Activated naive CD4-positive, alpha-beta T cell treated with Interleukin-2 at 50 U/mL for 16 hours (primary cell): ENCODE data around the gene TMCO5A.
"Not testable (repeated sequence)": the region's sequence is repeated elsewhere in the genome, so short reads cannot be mapped to it uniquely, and the experiment has no call there.

Experiments used
- DNase-seq: peaks from one replicate; pipeline ENCODE4 v3.0.0-alpha.2; 2020

Gene TMCO5A

GRCh38 chr15:37934340-37934739, at the start of gene TMCO5A:
TMCO5A (plus strand) TSS chr15:37934640; CDS start chr15:37936324, 1,684 bp downstream.
- DNase-seq: no peak

GRCh38 chr15:37885651-37886050, 48.8 kb upstream of the TMCO5A start:
- DNase-seq: no peak

- DNase-seq: no peak
Measured at GRCh38 chr15:37888356-37888755, 46.1 kb upstream of the TMCO5A start.

GRCh38 chr15:37891766-37892368, 42.6 kb upstream of the TMCO5A start:
- no peak for DNase-seq

GRCh38 chr15:37893309-37893708, 41.1 kb upstream of the TMCO5A start:
- no peak for DNase-seq

DNA sequence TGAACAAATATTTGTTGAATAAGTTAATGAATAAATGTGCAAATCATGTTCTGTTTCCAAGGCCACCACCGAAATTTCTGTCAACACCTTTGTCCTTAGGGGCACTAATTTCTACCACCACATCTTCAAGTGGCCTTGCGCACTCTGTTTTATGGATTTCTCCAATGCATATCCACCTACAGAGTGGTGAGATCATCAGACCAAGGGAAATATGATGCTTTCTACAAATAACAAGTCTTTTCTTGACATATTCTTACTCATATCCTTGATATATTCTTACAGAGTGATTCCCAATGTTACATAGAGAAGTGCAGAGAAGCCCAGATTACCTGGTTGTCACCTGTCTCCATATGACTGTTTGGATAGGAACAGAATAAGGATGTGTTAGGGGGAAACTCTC, 36.1 kb upstream of the TMCO5A start:
- no peak for DNase-seq

GRCh38 chr15:37900326-37901221, 33.9 kb upstream of the TMCO5A start:
- no peak for DNase-seq

- DNase-seq: no peak
Measured at GRCh38 chr15:37902126-37902525, 32.3 kb upstream of the TMCO5A start.

DNA sequence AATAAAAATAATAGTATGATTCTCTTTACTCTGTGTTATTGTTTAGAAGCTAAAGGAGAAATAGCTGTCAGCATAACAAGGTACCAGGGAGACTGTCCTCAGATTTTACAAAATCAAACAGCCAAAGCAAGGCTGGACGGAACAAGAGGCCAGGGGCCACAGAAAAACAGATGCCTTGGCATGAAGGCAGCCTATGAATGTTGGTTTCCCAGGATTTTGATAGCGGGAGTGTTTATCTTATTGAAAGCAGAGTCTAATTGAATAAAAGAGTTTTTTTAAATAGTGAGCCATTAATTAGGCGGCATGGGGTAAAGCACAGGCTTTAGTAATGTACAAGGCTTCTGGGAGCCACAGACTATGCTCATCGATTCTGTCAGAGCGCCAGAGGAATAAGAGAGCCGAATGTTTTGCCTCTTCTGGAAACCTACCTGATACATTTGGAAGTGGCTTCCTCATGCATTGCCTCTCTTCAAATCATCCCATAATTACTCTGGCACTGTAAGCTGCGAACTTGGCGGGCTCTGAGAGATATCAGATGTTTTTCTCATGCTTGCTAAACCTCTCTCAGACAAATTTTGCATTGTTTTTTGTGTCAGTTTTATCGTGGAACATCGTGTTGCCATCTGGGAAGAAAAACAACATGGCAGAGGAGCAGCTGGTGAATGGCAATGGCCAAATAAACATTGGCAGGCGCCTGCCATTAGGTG, 30.4 kb upstream of the TMCO5A start:
- no peak for DNase-seq

DNA sequence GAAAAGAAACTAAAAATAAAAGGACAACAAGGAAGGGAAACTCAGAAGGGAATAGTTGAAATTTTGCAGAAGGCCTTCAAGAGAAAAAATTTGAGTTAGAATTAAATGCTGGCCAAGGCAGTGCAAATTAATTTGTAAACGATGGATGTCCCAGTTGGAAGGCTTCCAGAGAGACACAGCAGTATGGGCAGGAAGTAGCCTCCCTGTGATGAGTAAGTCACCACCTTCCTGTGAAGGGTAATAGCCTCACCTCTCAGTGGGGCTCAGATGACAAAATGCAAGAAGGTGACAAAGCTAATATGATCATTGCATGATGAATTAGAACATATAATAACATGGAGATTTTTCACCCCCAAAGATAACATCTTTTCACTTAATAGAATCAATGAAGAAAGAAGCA, 27.3 kb upstream of the TMCO5A start:
- no peak for DNase-seq

DNA sequence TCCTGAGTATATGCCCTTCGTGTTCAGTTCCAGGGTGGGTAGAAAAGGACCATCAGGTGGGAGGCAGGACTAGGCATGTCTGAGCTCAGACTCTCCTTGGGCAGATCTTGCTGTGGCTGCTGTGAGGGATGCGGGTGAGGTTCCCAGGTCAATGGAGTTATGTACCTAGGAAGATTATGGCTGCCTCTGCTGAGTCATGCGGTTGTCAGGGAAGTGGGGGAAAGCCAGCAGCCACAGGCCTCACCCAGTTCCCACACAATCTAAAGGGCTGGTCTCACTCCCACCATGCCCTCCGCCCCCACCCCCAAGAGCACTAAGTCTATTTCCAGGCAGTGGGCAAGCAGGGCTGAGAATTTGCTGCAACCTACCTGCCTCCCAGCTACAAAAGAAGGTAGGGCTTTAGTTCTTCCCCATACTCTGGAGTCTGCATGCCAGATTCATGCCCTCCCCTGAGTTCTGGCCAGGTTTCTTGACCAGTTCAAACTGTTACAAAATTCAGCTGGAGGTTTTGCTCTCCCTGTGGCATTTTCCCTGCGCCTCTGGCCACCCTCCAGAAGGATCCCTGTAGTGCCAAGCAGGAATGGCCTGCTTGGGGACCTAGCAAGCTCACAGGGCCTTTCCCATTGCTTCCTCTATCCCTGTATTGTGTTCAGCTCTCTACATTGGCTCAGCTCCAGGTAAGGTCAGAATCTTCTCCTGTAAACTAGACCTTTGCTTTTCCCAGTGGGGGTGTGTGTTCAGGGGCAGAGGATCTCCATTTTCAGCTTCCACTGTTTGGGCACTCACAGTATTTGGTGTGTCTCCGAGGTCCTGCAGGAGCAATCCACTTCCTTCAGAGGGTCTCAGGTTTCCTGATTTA, 12.7 kb upstream of the TMCO5A start:
- no peak for DNase-seq

- no peak for DNase-seq
Measured at GRCh38 chr15:37926136-37926535, 8.3 kb upstream of the TMCO5A start.

- no peak for DNase-seq
Measured at GRCh38 chr15:37929238-37929637, 5.2 kb upstream of the TMCO5A start.

- DNase-seq: no peak
Measured at GRCh38 chr15:37931321-37931720, 3.1 kb upstream of the TMCO5A start.

GRCh38 chr15:37931868-37932267, 2.6 kb upstream of the TMCO5A start:
- no peak for DNase-seq

DNA sequence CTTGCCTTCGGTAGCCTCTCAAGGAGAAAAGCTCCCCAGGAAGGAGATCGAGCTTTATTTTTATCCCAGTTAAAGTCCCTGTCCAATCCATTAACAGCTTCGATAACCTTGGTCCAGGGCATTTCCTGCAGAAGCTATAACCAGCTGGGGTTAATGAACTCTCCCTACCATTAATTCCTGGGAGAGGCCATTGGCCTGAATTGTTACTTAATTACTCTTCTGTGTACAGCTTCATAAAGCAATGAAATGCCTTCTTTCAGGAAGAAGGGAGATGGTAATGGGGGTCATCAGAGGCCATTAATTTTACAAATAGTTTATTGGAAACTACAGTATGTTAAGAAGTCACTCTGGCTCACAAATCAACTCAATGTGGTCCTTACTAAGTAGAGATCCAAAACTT, 1.9 kb upstream of the TMCO5A start:
- no peak for DNase-seq

- DNase-seq: no peak
Measured at GRCh38 chr15:37933666-37934065, 774 bp upstream of the TMCO5A start.

DNA sequence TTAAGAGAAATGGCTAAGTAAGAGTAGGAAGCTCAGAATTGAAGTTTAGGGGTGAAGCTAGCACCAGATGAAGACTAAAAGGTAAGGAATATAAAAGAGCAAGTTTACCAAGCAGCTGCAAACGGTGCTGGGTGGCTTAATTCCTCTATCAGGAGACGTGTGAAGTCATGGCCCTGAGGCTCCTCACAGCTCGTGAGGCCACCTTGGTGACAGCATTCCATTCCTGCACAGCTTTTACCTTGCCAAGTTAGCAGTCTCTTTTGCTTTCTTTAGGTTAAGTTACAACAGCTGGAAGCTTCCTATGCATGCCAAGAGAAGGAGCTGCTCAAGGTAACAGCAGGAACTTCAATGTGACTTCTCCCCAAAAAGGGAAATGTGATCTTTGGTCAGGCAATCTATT, 6.4 kb downstream of the TMCO5A start:
- no peak for DNase-seq

DNA sequence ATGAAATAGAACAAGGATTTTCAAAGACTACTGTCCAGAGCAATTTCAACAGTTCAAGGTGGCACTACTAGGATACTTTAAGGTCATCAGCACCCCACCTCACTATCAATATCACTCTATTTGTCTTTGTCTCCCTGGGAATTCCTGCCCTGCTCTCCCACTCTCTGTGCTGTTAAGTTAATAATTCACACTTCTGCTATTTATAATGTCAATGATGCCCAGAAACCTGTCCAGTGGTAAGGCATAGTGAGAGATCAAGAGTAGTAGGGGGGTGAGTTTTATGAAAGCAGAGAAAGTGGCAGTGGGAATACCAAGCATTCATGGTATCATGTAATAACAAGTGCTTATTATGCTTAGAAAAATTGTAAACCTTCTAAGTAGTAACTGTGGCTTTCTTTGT, 7.3 kb downstream of the TMCO5A start:
- no peak for DNase-seq

GRCh38 chr15:37951999-37952398, 17.6 kb downstream of the TMCO5A start:
- no peak for DNase-seq

GRCh38 chr15:37960742-37961141, 26.3 kb downstream of the TMCO5A start:
- not testable (repeated sequence) for DNase-seq

DNA sequence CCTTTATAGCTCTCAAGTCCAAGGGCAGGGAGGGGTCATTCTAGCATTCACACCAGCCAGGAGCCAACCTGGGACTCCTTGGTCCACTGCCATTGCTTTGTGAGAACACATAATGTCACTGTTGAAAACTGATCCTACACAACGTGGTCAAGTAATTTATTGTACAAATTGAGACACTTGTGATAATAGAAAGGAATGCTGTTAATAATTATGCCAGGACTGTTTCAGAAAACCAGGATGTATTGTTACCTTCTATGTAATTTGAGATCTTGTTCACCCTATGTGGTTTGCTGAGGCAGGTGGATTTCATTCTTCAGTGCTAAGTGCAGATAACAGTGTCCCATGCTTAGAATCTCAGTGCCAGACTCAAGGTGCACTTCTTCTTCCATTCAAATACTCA, 33.3 kb downstream of the TMCO5A start:
- no peak for DNase-seq

DNA sequence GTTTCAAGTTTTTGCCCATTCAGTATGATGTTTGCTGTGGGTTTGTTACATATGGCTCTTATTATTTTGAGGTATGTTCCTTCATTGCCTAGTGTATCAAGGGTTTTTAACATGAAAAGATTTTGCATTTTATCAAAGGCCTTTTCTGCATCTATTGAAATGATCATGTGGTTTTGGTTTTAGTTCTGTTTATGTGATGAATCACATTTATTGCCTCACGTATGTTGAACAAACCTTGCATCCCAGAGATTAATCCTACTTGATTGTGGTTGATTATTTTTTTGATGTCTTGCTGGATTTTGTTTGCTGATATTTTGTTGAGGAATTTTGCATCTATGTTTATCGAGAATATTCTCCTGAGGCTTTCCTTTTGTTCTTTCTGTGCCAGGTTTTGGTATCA, 39.4 kb downstream of the TMCO5A start:
- no peak for DNase-seq
